ENCODE data around the gene SLC8A2.

Gene SLC8A2

GRCh38 chr19:47448360-47448727 lies 23.3 kb downstream of the SLC8A2 start:
- DNase-seq = no peak

- peak; percentile 26 to 53 for DNase-seq
These were observed 24.0 kb downstream of the SLC8A2 start for GRCh38 chr19:47447470-47448359.

GRCh38 chr19:47446534-47447469 lies 24.9 kb downstream of the SLC8A2 start:
- peak in 1 of 2 experiments; percentile 50 for DNase-seq

GRCh38 chr19:47445937-47446402 lies 25.7 kb downstream of the SLC8A2 start:
- peak; percentile 74 to 77 for DNase-seq

GRCh38 chr19:47445527-47445926 lies 26.2 kb downstream of the SLC8A2 start:
- no peak for DNase-seq

- no peak for DNase-seq
These were observed 27.3 kb downstream of the SLC8A2 start for GRCh38 chr19:47444388-47444821.

- no peak for DNase-seq
These were observed 28.4 kb downstream of the SLC8A2 start for GRCh38 chr19:47443331-47443730.

GRCh38 chr19:47438793-47439220 lies 32.9 kb downstream of the SLC8A2 start:
- DNase-seq = peak in 1 of 2 experiments; percentile 17

GRCh38 chr19:47437500-47437899 lies 34.2 kb downstream of the SLC8A2 start:
- no peak for DNase-seq

- DNase-seq = peak; percentile 72 to 78
These were observed 34.8 kb downstream of the SLC8A2 start for GRCh38 chr19:47436712-47437401.

- no peak for DNase-seq
These were observed 35.7 kb downstream of the SLC8A2 start for GRCh38 chr19:47435883-47436417.

GRCh38 chr19:47435196-47435595 lies 36.5 kb downstream of the SLC8A2 start:
- DNase-seq = no peak

- no peak for DNase-seq
These were observed 37.6 kb downstream of the SLC8A2 start for GRCh38 chr19:47434088-47434487.

- DNase-seq = no peak
These were observed 38.6 kb downstream of the SLC8A2 start for GRCh38 chr19:47433121-47433520.

GRCh38 chr19:47432499-47432898 lies 39.2 kb downstream of the SLC8A2 start:
- no peak for DNase-seq

- DNase-seq = no peak
These were observed 39.6 kb downstream of the SLC8A2 start for GRCh38 chr19:47432091-47432490.

- DNase-seq = no peak
These were observed 41.5 kb downstream of the SLC8A2 start for GRCh38 chr19:47430041-47430802.

GRCh38 chr19:47429140-47429793 lies 42.4 kb downstream of the SLC8A2 start:
- no peak for DNase-seq

- DNase-seq = peak; percentile 95 to 96
These were observed 43.4 kb downstream of the SLC8A2 start for GRCh38 chr19:47428177-47428894.

Measured in NCI-H2081 (cell line).